PC-3 (cell line): ENCODE measurements around the gene RGS7. TPM values are rescaled to one million over a fixed set of nuclear protein-coding genes. Genes with fewer than 3 reads are reported as not detected.

Experiments
- ATAC-seq: fragments of 200-7000 bp; cut with Tn5 transposase; 2 replicates; pipeline ENCODE4 v1.9.1; 2020; ENCODE audit warnings: mild to moderate bottlenecking, moderate library complexity
- BruUV-seq: library from RNA; stranded (reverse); fragments of 400-500 nt; replicated peaks from 2 replicates; lab custom pipeline; 2021; lab: Mats Ljungman, UMichigan
- CTCF ChIA-PET: fragments of 300-600 bp; sonication (Branson Sonifier 250); formaldehyde crosslinking; loops from one replicate; lab custom pipeline; 2022; ENCODE audit warnings: antibody characterized with exemption; lab: Charles Lee
- POLR2A ChIA-PET: fragments of 300-600 bp; sonication (Branson Sonifier 250); formaldehyde crosslinking; loops from one replicate; lab custom pipeline; 2022; ENCODE audit warnings: antibody characterized with exemption; ENCODE audit not compliant: unreplicated experiment; lab: Charles Lee
- DNase-seq: peaks from one replicate; pipeline ENCODE4 v3.0.0-alpha.2; 2015
- H2AFZ ChIP-seq: fragments of 300-600 bp; sonication (generic); 2 replicates; pipeline ENCODE4 v1.6.0; 2016; ENCODE audit warnings: antibody characterized with exemption, low read length
- H3F3A ChIP-seq: fragments of 300-600 bp; sonication (generic); one replicate; pipeline ENCODE4 v1.6.0; 2017; ENCODE audit warnings: antibody characterized with exemption, low read length, control low read depth, mild to moderate bottlenecking; ENCODE audit not compliant: unreplicated experiment
- H3K27ac ChIP-seq: fragments of 300-600 bp; sonication (generic); 2 replicates; pipeline ENCODE4 v1.5.1; 2016; ENCODE audit warnings: mild to moderate bottlenecking, low read length
- H3K27me3 ChIP-seq: fragments of 300-600 bp; sonication (generic); 2 replicates; pipeline ENCODE4 v1.6.1; 2016; ENCODE audit warnings: low read length, mixed read lengths
- H3K36me3 ChIP-seq: fragments of 300-600 bp; sonication (generic); 2 replicates; pipeline ENCODE4 v1.6.1; 2016; ENCODE audit warnings: low read depth, mixed run types, low read length, mixed read lengths
- H3K4me1 ChIP-seq: fragments of 300-600 bp; sonication (generic); 2 replicates; pipeline ENCODE4 v1.5.1; 2016; ENCODE audit warnings: low read length; ENCODE audit not compliant: insufficient read depth
- H3K4me2 ChIP-seq: fragments of 300-600 bp; sonication (generic); 2 replicates; pipeline ENCODE4 v1.6.0; 2016; ENCODE audit warnings: low read length
- H3K4me3 ChIP-seq: fragments of 300-600 bp; sonication (generic); 2 replicates; pipeline ENCODE4 v1.5.1; 2016; ENCODE audit warnings: mild to moderate bottlenecking, low read length, mixed read lengths
- H3K79me2 ChIP-seq: fragments of 300-600 bp; sonication (generic); 2 replicates; pipeline ENCODE4 v1.6.1; 2017; ENCODE audit warnings: low read length, mixed read lengths
- H3K9ac ChIP-seq: fragments of 300-600 bp; sonication (generic); 2 replicates; pipeline ENCODE4 v1.6.0; 2016; ENCODE audit warnings: mild to moderate bottlenecking, low read length
- H3K9me2 ChIP-seq: fragments of 300-600 bp; sonication (generic); replicated peaks from 2 replicates; pipeline ENCODE4 v1.6.1; 2016; ENCODE audit warnings: mixed run types, low read length, mixed read lengths
- H3K9me3 ChIP-seq: fragments of 300-600 bp; sonication (generic); 2 replicates; pipeline ENCODE4 v1.6.1; 2016; ENCODE audit warnings: low read length, mixed read lengths
- H4K20me1 ChIP-seq: fragments of 300-600 bp; sonication (generic); 2 replicates; pipeline ENCODE4 v1.6.1; 2016; ENCODE audit warnings: low read length, mixed read lengths
- CTCF ChIP-seq: fragments of 300-600 bp; sonication (generic); conservative IDR thresholded peaks from 2 replicates; pipeline ENCODE4 v1.5.1; 2017; ENCODE audit warnings: antibody characterized with exemption, low read depth, mild to moderate bottlenecking, low read length
- EZH2 ChIP-seq: fragments of 300-600 bp; sonication (generic); IDR thresholded peaks from one replicate; pipeline ENCODE4 v1.6.1; 2017; ENCODE audit warnings: antibody characterized with exemption, mild to moderate bottlenecking, low read length; ENCODE audit not compliant: unreplicated experiment
- EZH2phosphoT487 ChIP-seq: fragments of 300-600 bp; sonication (generic); IDR thresholded peaks from 2 replicates; pipeline ENCODE4 v1.6.1; 2018; ENCODE audit warnings: mild to moderate bottlenecking, antibody characterized with exemption, low read length, borderline replicate concordance
- intact Hi-C: fragments of 100-400 bp; cut with micrococcal nuclease; formaldehyde crosslinking; loops from 2 replicates; pipeline ENCODE4 v1.9.0; 2023
- total RNA-seq: library from RNA; depleted of rRNA; stranded (reverse); fragments of >200 nt; gene quantifications from 2 replicates; pipeline ENCODE4 v1.2.3, GENCODE V29; 2014

RGS7 gene
- total RNA-seq, 1 experiment from 2014 or later: 0.15 TPM

GRCh38 chr1:241109039-241109438 is 248.0 kb downstream of the RGS7 start:
- Histone ChIP-seq H3K27me3 (peaks cover 95% of the 10 kb centered on the region), H3K4me1 (no peaks in the 10 kb centered on the region), H3K4me2 (no peak overlapping the region), H3K9me2 (no peaks in the 10 kb centered on the region), H4K20me1 (no peaks in the 10 kb centered on the region), H3K79me2 (no peaks in the 10 kb centered on the region), H3F3A (no peaks in the 10 kb centered on the region), H3K9ac (no peak overlapping the region), H2AFZ (no peak overlapping the region), H3K36me3 (no peaks in the 10 kb centered on the region), H3K9me3 (no peaks in the 10 kb centered on the region), H3K27ac (no peak overlapping the region), H3K4me3 (no peak overlapping the region)
- BruUV-seq: no TSS peak
- ChIA-PET CTCF (no interaction called here), POLR2A (interaction anchor here (0.8 kb wide), 1 partner anchor 281 kb away, joined by 4 read pairs; no protein-coding TSS in a partner anchor)
- ATAC-seq (no peak), DNase-seq (no peak)
- intact Hi-C loops: loop anchor here (2.0 kb wide), 1 partner anchor 22 kb away; no protein-coding TSS in a partner anchor
- TF ChIP-seq EZH2phosphoT487 (no peak), EZH2 (no peak), CTCF (no peak)

DNA sequence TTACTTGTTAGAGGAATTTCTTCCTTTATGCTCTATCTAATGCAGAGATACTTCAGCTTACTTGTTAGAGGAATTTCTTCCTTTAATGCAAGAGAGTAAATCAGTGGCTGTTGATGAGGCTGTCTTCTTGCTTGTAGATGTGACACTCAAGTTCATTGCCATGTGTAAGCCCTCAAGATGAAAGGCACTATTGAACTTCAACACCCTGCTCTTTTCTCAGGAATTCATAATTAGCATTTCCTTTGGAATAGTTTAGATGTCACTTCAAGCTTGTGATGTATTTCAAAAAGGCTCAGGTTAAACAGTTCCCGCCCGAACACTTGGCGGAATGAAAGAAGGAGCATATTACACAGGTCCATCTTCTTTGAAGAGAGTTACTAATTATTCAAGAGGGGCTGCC is 251.9 kb downstream of the RGS7 start:
- Histone ChIP-seq H2AFZ (no peak overlapping the region), H3K79me2 (no peaks in the 10 kb centered on the region), H3F3A (no peaks in the 10 kb centered on the region), H3K9me3 (no peaks in the 10 kb centered on the region), H3K27me3 (peaks cover 93% of the 10 kb centered on the region), H3K4me1 (no peaks in the 10 kb centered on the region), H3K27ac (no peak overlapping the region), H3K9me2 (no peaks in the 10 kb centered on the region), H3K9ac (no peak overlapping the region), H3K36me3 (no peaks in the 10 kb centered on the region), H3K4me2 (no peak overlapping the region), H4K20me1 (no peaks in the 10 kb centered on the region), H3K4me3 (no peak overlapping the region)
- POLR2A ChIA-PET: no interaction called here
- CTCF ChIA-PET: no interaction called here
- BruUV-seq: no TSS peak
- no peak for TF ChIP-seq EZH2
- TF ChIP-seq CTCF: no peak
- no peak for TF ChIP-seq EZH2phosphoT487
- DNase-seq (no peak), ATAC-seq (no peak)
- intact Hi-C loops: no loop called here

GRCh38 chr1:241102664-241103063 is 254.3 kb downstream of the RGS7 start:
- POLR2A ChIA-PET: no interaction called here
- H3K4me1 ChIP-seq: no peaks in the 10 kb centered on the region
- H3K79me2 ChIP-seq: no peaks in the 10 kb centered on the region
- peaks cover 97% of the 10 kb centered on the region for H3K27me3 ChIP-seq
- H3F3A ChIP-seq: no peaks in the 10 kb centered on the region
- no peaks in the 10 kb centered on the region for H4K20me1 ChIP-seq
- intact Hi-C loops: no loop called here
- H3K4me2 ChIP-seq: no peak overlapping the region
- H3K36me3 ChIP-seq: no peaks in the 10 kb centered on the region
- DNase-seq: no peak
- H3K27ac ChIP-seq: no peak overlapping the region
- no peak for ATAC-seq
- CTCF ChIA-PET: no interaction called here
- no peaks in the 10 kb centered on the region for H3K9me2 ChIP-seq
- no peak overlapping the region for H3K4me3 ChIP-seq
- no peaks in the 10 kb centered on the region for H3K9me3 ChIP-seq
- no TSS peak for BruUV-seq
- no peak overlapping the region for H2AFZ ChIP-seq
- no peak overlapping the region for H3K9ac ChIP-seq
- no peak for TF ChIP-seq CTCF
- no peak for TF ChIP-seq EZH2
- no peak for TF ChIP-seq EZH2phosphoT487
